Gastroesophageal sphincter (tissue), 3 donors: Measurements from ENCODE around the gene PDE3B.

Experiments
- CTCF ChIP-seq, 4 experiments: fragments of 200-600 bp in 2 of 4; fragments of 450-650 bp in 2 of 4; sonication (generic) in 1 of 4; IDR thresholded peaks; one replicate each; pipeline ENCODE4 v1.5.1; 2017 to 2019; ENCODE audit warnings: antibody characterized with exemption in 4 of 4, mild to moderate bottlenecking in 2 of 4, moderate library complexity in 2 of 4
- POLR2A ChIP-seq, 2 donors: fragments of 450-650 bp; IDR thresholded peaks; one replicate each; pipeline ENCODE4 v1.6.1; 2017; ENCODE audit warnings: antibody characterized with exemption in 2 of 2, mild to moderate bottlenecking in 2 of 2, moderate library complexity in 1 of 2

DNA sequence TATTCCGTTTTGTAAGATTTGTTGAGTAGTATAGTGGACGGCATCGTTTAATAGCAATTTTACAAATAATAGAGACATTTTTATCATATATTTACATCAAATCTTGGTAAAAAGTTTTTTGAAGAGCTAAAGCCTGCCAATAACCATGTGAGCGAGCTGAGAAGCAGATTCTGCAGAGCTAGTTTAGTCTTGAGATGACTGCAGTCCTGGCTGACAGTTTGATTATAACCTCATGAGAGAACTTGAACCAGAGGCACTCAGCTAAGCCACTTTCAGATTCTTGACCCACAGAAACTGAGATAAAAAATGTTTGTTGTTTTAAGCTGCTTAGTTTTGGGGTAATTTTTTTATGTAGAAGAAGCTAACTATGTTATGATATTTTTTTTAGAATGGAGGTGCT is 78.9 kb downstream of the PDE3B start:
- TF ChIP-seq CTCF (IDR thresholded peaks at IDR 0.05) (no peak), POLR2A (IDR thresholded peaks at IDR 0.05) (no peak)
